ENCODE measurements around the gene FOSB.

Gene FOSB

GRCh38 chr19:45484273-45484945 lies 16.6 kb downstream of the FOSB start:
- no peak for DNase-seq (ENCODE audit: low spot score)

- peak; percentile 92 for DNase-seq (ENCODE audit: low spot score)
These were observed 17.7 kb downstream of the FOSB start for GRCh38 chr19:45485305-45486077.

- no peak for DNase-seq (ENCODE audit: low spot score)
These were observed 20.9 kb downstream of the FOSB start for GRCh38 chr19:45488708-45489107.

- no peak for DNase-seq (ENCODE audit: low spot score)
These were observed 21.5 kb downstream of the FOSB start for GRCh38 chr19:45489216-45489855.

- no peak for DNase-seq (ENCODE audit: low spot score)
These were observed 24.4 kb downstream of the FOSB start for GRCh38 chr19:45492137-45492626.

- peak; percentile 71 for DNase-seq (ENCODE audit: low spot score)
These were observed 25.1 kb downstream of the FOSB start for GRCh38 chr19:45492627-45493470.

GRCh38 chr19:45494261-45494916 lies 26.6 kb downstream of the FOSB start:
- DNase-seq (ENCODE audit: low spot score): no peak

GRCh38 chr19:45495178-45495577 lies 27.4 kb downstream of the FOSB start:
- DNase-seq (ENCODE audit: low spot score): no peak

GRCh38 chr19:45496349-45496953 lies 28.7 kb downstream of the FOSB start:
- DNase-seq (ENCODE audit: low spot score): peak; percentile 57

- DNase-seq (ENCODE audit: low spot score): no peak
These were observed 30.0 kb downstream of the FOSB start for GRCh38 chr19:45497791-45498190.

GRCh38 chr19:45498411-45499195 lies 30.8 kb downstream of the FOSB start, which contains the start of gene PPM1N:
TSS of gene PPM1N (plus strand) at chr19:45498443. CDS start at chr19:45498473, 30 bp downstream.
- DNase-seq (ENCODE audit: low spot score): peak; percentile 33

GRCh38 chr19:45499196-45500180 lies 31.7 kb downstream of the FOSB start:
- DNase-seq (ENCODE audit: low spot score): no peak

GRCh38 chr19:45500918-45501729 lies 33.3 kb downstream of the FOSB start:
- DNase-seq (ENCODE audit: low spot score): no peak

GRCh38 chr19:45501730-45502014 lies 33.9 kb downstream of the FOSB start:
- no peak for DNase-seq (ENCODE audit: low spot score)

- DNase-seq (ENCODE audit: low spot score): no peak
These were observed 34.3 kb downstream of the FOSB start for GRCh38 chr19:45502111-45502510.

GRCh38 chr19:45503909-45504308 lies 36.1 kb downstream of the FOSB start:
- DNase-seq (ENCODE audit: low spot score): no peak

GRCh38 chr19:45505151-45505995 lies 37.6 kb downstream of the FOSB start:
- DNase-seq (ENCODE audit: low spot score): no peak

- no peak for DNase-seq (ENCODE audit: low spot score)
These were observed 38.1 kb downstream of the FOSB start for GRCh38 chr19:45505996-45506245.
